Lung (tissue), 12 donors: Measurements from ENCODE around the gene CMIP. TPM values are rescaled to one million over a fixed set of nuclear protein-coding genes. Genes with fewer than 3 reads are reported as not detected.

Experiments
- ATAC-seq: fragments of 200-7000 bp; cut with Tn5 transposase; one replicate; pipeline ENCODE4 v1.9.1; 2020; ENCODE audit warnings: moderate number of reproducible peaks; ENCODE audit not compliant: insufficient read depth, low FRiP score
- DNase-seq, 3 donors: peaks; one replicate each; pipeline ENCODE4 v3.0.0-alpha.2; 2013 to 2017
- H3K27ac ChIP-seq, 2 donors: one replicate each; pipeline ENCODE4 v1.5.1; 2013; ENCODE audit warnings: mild to moderate bottlenecking in 2 of 2, moderate library complexity in 2 of 2, control low read depth in 1 of 2, inconsistent platforms in 1 of 2, low read depth in 1 of 2, low read length in 1 of 2
- H3K27me3 ChIP-seq, 3 donors: one replicate each; pipeline ENCODE4 v1.5.1; 2013; ENCODE audit warnings: low read length in 2 of 3; ENCODE audit not compliant: control insufficient read depth in 3 of 3, insufficient read depth in 3 of 3
- H3K36me3 ChIP-seq, 4 donors: one replicate each; pipeline ENCODE4 v1.5.1; 2013; ENCODE audit warnings: low read length in 4 of 4, mild to moderate bottlenecking in 1 of 4, moderate library complexity in 1 of 4; ENCODE audit not compliant: control insufficient read depth in 4 of 4, insufficient read depth in 4 of 4
- H3K4me1 ChIP-seq, 5 donors: one replicate each; pipeline ENCODE4 v1.5.1; 2013; ENCODE audit warnings: low read length in 5 of 5, mild to moderate bottlenecking in 2 of 5, moderate library complexity in 1 of 5; ENCODE audit not compliant: control insufficient read depth in 5 of 5, insufficient read depth in 5 of 5
- H3K4me3 ChIP-seq: one replicate; pipeline ENCODE4 v1.5.1; 2013; ENCODE audit warnings: mild to moderate bottlenecking, control low read depth, moderate library complexity
- H3K9ac ChIP-seq, 2 donors: one replicate each; pipeline ENCODE4 v1.5.1; 2013; ENCODE audit warnings: low read length in 2 of 2, control low read depth in 1 of 2; ENCODE audit not compliant: insufficient read depth in 1 of 2
- H3K9me3 ChIP-seq, 4 donors: one replicate each; pipeline ENCODE4 v1.5.1; 2013; ENCODE audit warnings: low read length in 3 of 4, mild to moderate bottlenecking in 1 of 4, moderate library complexity in 1 of 4; ENCODE audit not compliant: control insufficient read depth in 4 of 4, insufficient read depth in 3 of 4
- CTCF ChIP-seq: IDR thresholded peaks from 2 replicates; pipeline ENCODE4 v1.5.1; 2012; ENCODE audit warnings: mild to moderate bottlenecking; ENCODE audit errors: control extremely low read depth, extremely low read depth
- WGBS, 2 donors: extraction: QIAGEN DNeasy Blood & Tissue Kit; methylation state at CpG; one replicate each; pipeline ENCODE4 v1.1.7; 2013; 5-methylcytosine and 5-hydroxymethylcytosine counted together
- polyA plus RNA-seq, 2 donors: library from polyadenylated mRNA; stranded (reverse); fragments of 200-250 nt; gene quantifications; one replicate each; pipeline ENCODE4 v1.2.1, GENCODE V29; 2013
- total RNA-seq, 2 donors: library from RNA; depleted of rRNA in 1 of 2; stranded (reverse); fragments of >200 nt in 1 of 2; gene quantifications; one replicate each; pipeline ENCODE4 v1.2.1, GENCODE V29; 2014 to 2021
- donor health status: control.
- donor health status: control.
- donor health status: Bipolar disorder and iron deficiency.
- donor health status: healthy.
- donor health status: DM: yes; HTN: yes; CAD: no.

CMIP gene
- total and polyA plus RNA-seq, 4 donors = 11.8 to 80.5 (median 48.6) TPM

GRCh38 chr16:81701296-81701970, 256.8 kb downstream of the CMIP start:
- no peak for TF ChIP-seq CTCF
- peaks cover 0 to 21% (median 5%) of the 10 kb centered on the region in 5 donors for H3K4me1 ChIP-seq
- H3K27me3 ChIP-seq = no peaks in the 10 kb centered on the region
- peaks cover 0 to 74% (median 22%) of the 10 kb centered on the region in 4 donors for H3K36me3 ChIP-seq
- DNase-seq (no peak), ATAC-seq (no peak)
- no peak overlapping the region for H3K27ac ChIP-seq
- no peak overlapping the region for H3K4me3 ChIP-seq
- 96 to 97% methylated on average over 20 of the region's 20 CpGs for WGBS, 2 donors
- H3K9me3 ChIP-seq = no peaks in the 10 kb centered on the region
- H3K9ac ChIP-seq = no peak overlapping the region

DNA sequence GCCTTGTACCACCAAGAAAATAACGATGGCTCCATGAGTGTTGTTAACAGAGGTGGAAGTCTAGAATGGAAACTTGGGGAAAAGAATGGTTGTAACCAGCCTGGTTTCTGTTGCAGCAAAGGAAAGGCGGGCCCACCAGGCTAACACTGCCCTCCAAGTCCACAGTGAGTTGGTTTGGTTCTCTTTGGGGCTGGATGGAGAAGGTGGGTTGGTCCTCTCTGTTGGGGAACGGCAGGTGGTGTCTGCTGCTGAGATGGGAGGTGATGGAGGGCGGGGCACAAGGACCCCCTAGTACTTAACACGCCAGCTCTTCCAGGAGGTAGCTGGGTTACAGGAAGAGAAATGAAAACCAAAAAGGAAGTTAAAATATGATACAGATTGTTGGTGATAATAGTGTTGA, 257.9 kb downstream of the CMIP start:
- no peak for TF ChIP-seq CTCF
- Histone ChIP-seq H3K27ac (no peak overlapping the region), H3K4me1 (peaks cover 0 to 11% (median 0%) of the 10 kb centered on the region in 5 donors), H3K9ac (no peak overlapping the region), H3K36me3 (peaks cover 0 to 76% (median 25%) of the 10 kb centered on the region in 4 donors), H3K9me3 (no peaks in the 10 kb centered on the region), H3K4me3 (no peak overlapping the region), H3K27me3 (no peaks in the 10 kb centered on the region)
- ATAC-seq = no peak
- no peak for DNase-seq
- WGBS, 2 donors = 92 to 98% methylated on average over 5 of the region's 5 CpGs

- Histone ChIP-seq H3K4me3 (no peak overlapping the region), H3K4me1 (peaks cover 0 to 3% (median 0%) of the 10 kb centered on the region in 5 donors), H3K9me3 (no peaks in the 10 kb centered on the region), H3K36me3 (peaks cover 0 to 77% (median 27%) of the 10 kb centered on the region in 4 donors), H3K9ac (no peak overlapping the region), H3K27ac (no peak overlapping the region), H3K27me3 (no peaks in the 10 kb centered on the region)
- WGBS, 2 donors = 87 to 91% methylated on average over 26 to 27 of the region's 27 CpGs
- no peak for TF ChIP-seq CTCF
- DNase-seq = no peak
- no peak for ATAC-seq
Measured at GRCh38 chr16:81703177-81704155, 258.9 kb downstream of the CMIP start.
